NCI-H1930 (cell line): ENCODE data around the gene CCDC188.

ENCODE experiments used
- DNase-seq, 2 experiments: peaks; one replicate each; lab custom pipeline; 2025; lab: John Stamatoyannopoulos, UW

CCDC188 gene

GRCh38 chr22:20117633-20118299, 33.1 kb downstream of the CCDC188 start:
- DNase-seq = no peak

- DNase-seq = peak; percentile 95 to 99
Observed at GRCh38 chr22:20116951-20117632, 33.8 kb downstream of the CCDC188 start, which contains the start of gene TRMT2A. TSS of gene TRMT2A (minus strand) at chr22:20117226. CDS start at chr22:20116906, 320 bp downstream.

- DNase-seq = no peak
Observed at GRCh38 chr22:20116376-20116950, 34.4 kb downstream of the CCDC188 start.

DNA sequence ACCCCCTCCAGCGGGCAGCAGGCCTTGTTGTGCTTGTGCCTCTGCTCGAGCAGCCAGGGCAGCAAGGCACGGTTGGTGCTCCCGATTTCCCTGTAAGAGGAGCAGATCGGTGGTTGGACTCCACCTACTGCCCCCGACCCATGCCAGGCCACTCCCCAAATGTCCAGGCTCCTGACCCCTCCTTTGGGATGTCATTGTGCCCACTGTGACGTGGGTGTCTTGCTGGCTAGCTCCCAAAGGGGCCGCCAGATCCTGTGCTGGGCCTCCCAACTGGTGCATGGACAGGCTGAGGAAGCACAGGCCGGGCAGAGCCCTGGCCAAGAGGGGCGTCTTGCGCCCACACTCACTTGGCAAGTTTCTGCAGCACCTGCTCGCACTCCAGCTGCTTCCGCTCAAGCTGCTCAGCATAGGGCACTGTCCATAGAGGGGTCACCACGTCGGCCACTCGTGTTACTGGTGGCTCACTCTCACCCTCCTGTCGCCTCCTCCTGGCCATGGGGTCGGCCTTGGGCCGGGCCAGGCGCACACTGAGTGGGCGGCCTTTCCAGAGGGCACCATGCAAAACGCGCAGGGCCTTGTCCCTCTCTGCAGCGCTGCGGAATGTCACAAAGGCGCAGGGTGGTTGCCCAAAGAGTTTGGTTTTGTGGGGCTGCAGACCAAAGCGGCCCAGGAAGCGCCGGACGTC, 35.0 kb downstream of the CCDC188 start, which contains the start of gene RANBP1:
Gene RANBP1 (plus strand): TSS at position 414 of the 685 bp plus-strand sequence. CDS start 81 bp downstream, at position 495.
- DNase-seq = no peak

DNA sequence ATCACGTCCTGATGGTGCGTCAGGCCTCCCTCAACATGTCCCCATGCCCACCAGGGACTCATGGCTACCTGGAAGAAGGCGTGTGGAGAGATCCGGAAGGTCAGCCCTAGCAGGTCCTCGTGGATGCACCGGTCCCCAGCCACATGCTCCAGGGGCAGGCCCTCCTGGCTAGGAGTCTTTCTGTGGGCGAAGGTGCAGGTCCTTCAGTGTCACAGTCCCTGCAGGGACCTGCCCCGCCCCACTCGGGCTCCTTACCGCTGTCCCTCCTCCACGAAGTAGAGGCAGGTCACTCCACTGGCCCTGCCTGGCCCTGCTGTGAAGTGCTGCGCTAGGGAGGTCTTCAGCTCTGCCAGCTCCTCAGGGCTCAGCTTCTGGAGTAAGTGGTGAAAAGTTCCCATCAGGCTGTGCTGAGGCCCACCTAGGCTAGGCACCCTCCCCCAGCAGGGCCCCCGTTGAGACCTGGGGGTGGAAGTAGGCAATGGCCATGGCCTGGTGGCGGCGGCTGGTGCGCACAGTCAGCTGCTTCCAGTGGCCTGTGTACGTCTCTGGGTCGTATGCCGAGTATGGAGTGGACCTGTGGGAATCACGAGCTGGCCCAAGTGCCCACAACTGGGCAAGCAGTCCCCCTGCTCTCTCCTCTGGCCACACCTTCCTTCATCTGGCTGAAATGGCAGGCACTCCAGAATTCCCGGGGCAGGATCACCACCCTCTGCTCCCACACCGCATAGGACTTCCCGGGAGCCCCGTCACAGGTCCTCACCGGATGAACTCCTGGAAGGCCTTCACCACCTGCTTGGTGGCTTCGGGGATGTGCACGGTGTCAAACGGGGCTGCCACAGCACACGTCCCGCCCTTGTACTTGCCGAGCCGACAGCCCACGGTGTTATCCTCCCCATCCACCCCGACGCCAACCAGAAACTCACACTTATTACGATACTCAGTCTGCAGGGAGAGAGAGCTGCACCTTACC, 36.1 kb downstream of the CCDC188 start:
- DNase-seq = no peak

DNA sequence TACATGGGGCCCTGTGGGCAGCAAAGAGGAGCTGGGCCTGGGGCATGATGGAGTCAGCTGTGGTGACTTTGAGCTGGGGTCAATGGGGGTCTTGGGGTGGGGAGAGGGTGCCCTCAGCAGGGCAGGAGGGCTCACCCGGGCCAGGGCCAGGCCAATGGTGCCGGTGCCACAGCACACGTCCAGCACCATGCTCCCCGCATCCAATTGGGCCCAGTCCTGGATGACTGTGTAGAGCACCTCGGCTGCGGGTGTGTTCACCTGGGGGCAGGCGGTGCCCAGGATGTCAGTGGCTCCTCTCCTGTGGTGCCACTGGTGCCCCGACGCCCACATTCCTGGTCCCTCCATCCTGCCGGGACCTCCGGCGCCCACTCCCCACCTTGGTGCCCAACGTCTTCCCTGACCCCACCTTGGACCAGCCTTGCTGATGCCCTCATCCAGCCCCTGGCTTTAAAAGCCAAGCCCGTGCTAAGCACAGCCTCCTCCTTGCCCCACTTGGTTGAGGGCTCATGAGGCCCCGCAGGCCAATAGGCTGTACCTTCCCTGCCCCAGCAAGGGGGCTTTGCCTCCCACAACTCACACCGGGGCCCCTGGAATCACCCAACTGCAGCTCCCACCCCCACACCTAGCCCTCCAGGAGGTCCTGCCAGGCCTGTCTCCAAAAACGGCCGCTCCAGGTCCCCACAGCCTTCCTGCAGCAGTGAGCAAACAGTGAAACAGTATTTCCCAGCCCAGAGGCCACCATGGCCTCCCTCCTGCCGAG, 37.1 kb downstream of the CCDC188 start:
- no peak for DNase-seq

GRCh38 chr22:20112623-20113511, 38.0 kb downstream of the CCDC188 start:
- no peak for DNase-seq

GRCh38 chr22:20111689-20112622, 38.9 kb downstream of the CCDC188 start:
- no peak for DNase-seq

GRCh38 chr22:20111045-20111688, 39.7 kb downstream of the CCDC188 start:
- DNase-seq = no peak

GRCh38 chr22:20110359-20110985, 40.4 kb downstream of the CCDC188 start:
- DNase-seq = no peak

GRCh38 chr22:20109411-20110358, 41.2 kb downstream of the CCDC188 start:
- no peak for DNase-seq

- DNase-seq = no peak
Observed at GRCh38 chr22:20108757-20109230, 42.1 kb downstream of the CCDC188 start.

DNA sequence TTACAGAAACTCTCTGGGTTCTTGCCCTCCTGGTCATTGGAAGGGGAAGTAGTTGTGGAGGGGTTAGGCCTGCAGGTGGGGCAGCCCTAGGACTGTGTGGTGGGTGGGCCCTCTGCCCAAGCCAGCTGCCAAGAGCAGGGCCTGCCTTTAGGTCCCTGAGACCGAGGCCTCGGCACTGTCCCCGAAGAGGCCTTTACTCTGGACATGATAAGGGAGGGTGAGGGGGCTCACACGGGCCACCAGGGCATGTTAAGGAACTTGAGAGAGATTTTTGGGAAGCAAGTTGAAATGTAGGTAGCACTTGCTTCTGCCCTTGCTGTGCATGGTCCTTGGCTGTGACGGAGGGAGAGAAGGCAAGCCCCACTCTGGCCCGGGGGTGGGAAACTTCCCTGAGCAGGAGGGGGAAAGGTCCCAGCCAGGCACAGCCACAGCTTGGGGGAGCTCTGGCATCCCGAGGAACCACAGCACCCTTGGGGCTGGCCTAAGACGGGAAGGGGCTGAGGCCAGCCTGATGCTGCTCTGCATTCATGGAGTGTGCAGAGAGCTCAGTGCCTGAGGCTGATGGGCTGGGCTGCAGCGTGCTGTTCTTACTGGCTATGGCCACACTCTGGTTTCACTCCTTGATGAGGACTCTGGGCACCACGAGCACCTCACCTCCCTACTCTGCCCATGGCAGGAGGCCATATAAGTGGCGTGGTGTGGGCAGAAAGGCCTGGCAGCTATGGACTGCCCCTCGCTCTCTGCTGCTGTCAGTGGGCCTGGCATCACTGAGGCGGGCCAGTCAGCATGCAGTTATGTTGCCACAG, 42.7 kb downstream of the CCDC188 start:
- no peak for DNase-seq

DNA sequence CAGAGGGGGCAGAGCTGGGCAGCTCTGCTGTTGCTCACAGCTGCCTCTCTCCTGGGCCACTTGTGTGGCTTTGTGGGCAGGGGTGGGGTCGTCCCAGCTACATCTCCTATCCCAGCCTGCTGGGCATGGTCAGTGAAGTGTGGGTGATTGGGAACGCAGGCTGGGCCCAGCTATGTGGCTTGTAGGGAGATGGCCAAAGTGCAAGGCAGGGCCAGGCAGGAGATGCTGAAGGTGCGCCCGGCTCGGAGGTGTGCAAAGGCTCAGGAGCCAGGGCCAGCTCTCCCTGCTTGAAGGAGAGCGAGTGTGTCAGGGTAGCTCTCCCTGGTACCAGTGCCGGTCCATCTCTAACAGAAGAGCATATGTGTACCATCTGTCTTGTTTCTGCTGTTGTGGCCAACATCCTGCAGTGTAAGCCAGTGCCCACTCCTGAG, 43.4 kb downstream of the CCDC188 start:
- no peak for DNase-seq

- no peak for DNase-seq
Observed at GRCh38 chr22:20106849-20107237, 44.0 kb downstream of the CCDC188 start.
